ENCODE measurements around the gene USP11.

GRCh38 chrX:47204970-47205369 is 27.8 kb upstream of the USP11 start:
- TF ChIP-seq CTCF (IDR thresholded peaks at IDR 0.05) (no peak), POLR2A (IDR thresholded peaks at IDR 0.05) (no peak)

Measured in testis (tissue), 2 donors.